Brain pericyte (primary cell): ENCODE results near the gene ANO10.

Experiments used
- DNase-seq: peaks from one replicate; pipeline ENCODE4 v3.0.0-alpha.2; 2012; ENCODE audit warnings: low read depth, low spot score

Gene ANO10

GRCh38 chr3:43423142-43423541, 198.7 kb downstream of the ANO10 start:
- DNase-seq, result peak; percentile 31

GRCh38 chr3:43418601-43419272, 203.1 kb downstream of the ANO10 start:
- DNase-seq, result no peak

GRCh38 chr3:43417133-43417532, 204.7 kb downstream of the ANO10 start:
- DNase-seq, result no peak

GRCh38 chr3:43415088-43415487, 206.7 kb downstream of the ANO10 start:
- no peak for DNase-seq

GRCh38 chr3:43413676-43414368, 208.0 kb downstream of the ANO10 start:
- no peak for DNase-seq

- DNase-seq, result no peak
Observed at GRCh38 chr3:43411429-43411828, 210.4 kb downstream of the ANO10 start.

- no peak for DNase-seq
Observed at GRCh38 chr3:43410592-43410991, 211.2 kb downstream of the ANO10 start.

- no peak for DNase-seq
Observed at GRCh38 chr3:43409506-43409905, 212.3 kb downstream of the ANO10 start.

- DNase-seq, result no peak
Observed at GRCh38 chr3:43406643-43407023, 215.2 kb downstream of the ANO10 start.

- peak; percentile 95 for DNase-seq
Observed at GRCh38 chr3:43405888-43406642, 215.7 kb downstream of the ANO10 start.

- no peak for DNase-seq
Observed at GRCh38 chr3:43400781-43401730, 220.8 kb downstream of the ANO10 start.

GRCh38 chr3:43400167-43400566, 221.6 kb downstream of the ANO10 start:
- no peak for DNase-seq

- no peak for DNase-seq
Observed at GRCh38 chr3:43399034-43399433, 222.8 kb downstream of the ANO10 start.

GRCh38 chr3:43394041-43394554, 227.7 kb downstream of the ANO10 start:
- DNase-seq, result no peak

GRCh38 chr3:43391621-43392020, 230.2 kb downstream of the ANO10 start:
- no peak for DNase-seq

GRCh38 chr3:43390255-43390588, 231.6 kb downstream of the ANO10 start:
- no peak for DNase-seq

- DNase-seq, result no peak
Observed at GRCh38 chr3:43389388-43390254, 232.2 kb downstream of the ANO10 start.

GRCh38 chr3:43388915-43389314, 232.9 kb downstream of the ANO10 start:
- DNase-seq, result no peak

GRCh38 chr3:43388175-43388574, 233.6 kb downstream of the ANO10 start:
- no peak for DNase-seq

- peak; percentile 78 for DNase-seq
Observed at GRCh38 chr3:43379343-43379742, 242.5 kb downstream of the ANO10 start.
